Mesodermal cell (in vitro differentiated cells): ENCODE data around the gene CCND2.

Experiments used
- H3K27ac ChIP-seq: 2 replicates; pipeline ENCODE4 v1.7.0; 2013; ENCODE audit warnings: mild to moderate bottlenecking, low read depth, low read length, moderate library complexity; ENCODE audit not compliant: severe bottlenecking
- H3K36me3 ChIP-seq: 2 replicates; pipeline ENCODE4 v1.7.1; 2013; ENCODE audit warnings: mild to moderate bottlenecking, low read length, moderate library complexity; ENCODE audit not compliant: control insufficient read depth, insufficient read depth
- H3K4me1 ChIP-seq: one replicate; pipeline ENCODE4 v1.7.1; 2013; ENCODE audit warnings: mild to moderate bottlenecking, low read length; ENCODE audit not compliant: insufficient read depth, control insufficient read depth, poor library complexity, severe bottlenecking
- H3K4me3 ChIP-seq: 2 replicates; pipeline ENCODE4 v1.7.0; 2013; ENCODE audit warnings: low read length, control low read depth, mild to moderate bottlenecking; ENCODE audit not compliant: insufficient read depth, poor library complexity, severe bottlenecking; ENCODE audit errors: extremely low read depth
- H3K9me3 ChIP-seq: 2 replicates; pipeline ENCODE4 v1.7.1; 2013; ENCODE audit warnings: mild to moderate bottlenecking, low read length, moderate library complexity; ENCODE audit not compliant: control insufficient read depth
- WGBS, 2 experiments: methylation state at CpG; one replicate each; pipeline ENCODE4 v1.1.5; 2013; ENCODE audit warnings: missing lambda C conversion rate in 2 of 2; ENCODE audit not compliant: insufficient coverage in 2 of 2; 5-methylcytosine and 5-hydroxymethylcytosine counted together

The CCND2 gene

GRCh38 chr12:4277857-4278256 is 4.3 kb downstream of the CCND2 start:
- H3K4me3 ChIP-seq, result no peak overlapping the region
- H3K4me1 ChIP-seq, result peaks cover 50% of the 10 kb centered on the region
- no peaks in the 10 kb centered on the region for H3K9me3 ChIP-seq
- WGBS, 2 experiments, result 80 to 95% methylated on average over 3 of the region's 3 CpGs
- no peak overlapping the region for H3K27ac ChIP-seq
- H3K36me3 ChIP-seq, result peaks cover 68% of the 10 kb centered on the region

- WGBS, 2 experiments, result 74 to 81% methylated on average over 9 to 12 of the region's 15 CpGs
- H3K27ac ChIP-seq, result no peak overlapping the region
- H3K9me3 ChIP-seq, result no peaks in the 10 kb centered on the region
- peaks cover 50% of the 10 kb centered on the region for H3K4me1 ChIP-seq
- H3K36me3 ChIP-seq, result peaks cover 75% of the 10 kb centered on the region
- H3K4me3 ChIP-seq, result no peak overlapping the region
These were observed 5.0 kb downstream of the CCND2 start for GRCh38 chr12:4278329-4279197.

GRCh38 chr12:4279198-4279690 is 5.7 kb downstream of the CCND2 start:
- 92 to 94% methylated on average over 2 to 8 of the region's 10 CpGs for WGBS, 2 experiments
- no peak overlapping the region for H3K27ac ChIP-seq
- peaks cover 50% of the 10 kb centered on the region for H3K4me1 ChIP-seq

GRCh38 chr12:4280351-4281163 is 7.0 kb downstream of the CCND2 start:
- WGBS, 2 experiments, result 72 to 75% methylated on average over 5 to 8 of the region's 15 CpGs
- peaks cover 93% of the 10 kb centered on the region for H3K36me3 ChIP-seq
- no peaks in the 10 kb centered on the region for H3K9me3 ChIP-seq
- H3K27ac ChIP-seq, result peak overlapping the region; percentile 45
- H3K4me3 ChIP-seq, result no peak overlapping the region
- H3K4me1 ChIP-seq, result peaks cover 52% of the 10 kb centered on the region

More at GRCh38 chr12:4279198-4279690, 5.7 kb downstream of the CCND2 start:
- peaks cover 82% of the 10 kb centered on the region for H3K36me3 ChIP-seq
- no peak overlapping the region for H3K4me3 ChIP-seq
- no peaks in the 10 kb centered on the region for H3K9me3 ChIP-seq

GRCh38 chr12:4281173-4281654 is 7.7 kb downstream of the CCND2 start:
- Histone ChIP-seq H3K9me3 (no peaks in the 10 kb centered on the region), H3K4me3 (no peak overlapping the region), H3K36me3 (peaks cover 95% of the 10 kb centered on the region), H3K4me1 (peaks cover 50% of the 10 kb centered on the region), H3K27ac (no peak overlapping the region)
- 96% methylated on average over 12 to 13 of the region's 16 CpGs for WGBS, 2 experiments

- no peak overlapping the region for H3K27ac ChIP-seq
- no peak overlapping the region for H3K4me3 ChIP-seq
- H3K36me3 ChIP-seq, result peaks cover 96% of the 10 kb centered on the region
- peaks cover 46% of the 10 kb centered on the region for H3K4me1 ChIP-seq
- 90 to 93% methylated on average over 12 of the region's 16 CpGs for WGBS, 2 experiments
- H3K9me3 ChIP-seq, result no peaks in the 10 kb centered on the region
These were observed 8.7 kb downstream of the CCND2 start for GRCh38 chr12:4282103-4282891.

- Histone ChIP-seq H3K36me3 (peaks cover 96% of the 10 kb centered on the region), H3K9me3 (no peaks in the 10 kb centered on the region), H3K4me1 (peaks cover 43% of the 10 kb centered on the region), H3K27ac (no peak overlapping the region), H3K4me3 (no peak overlapping the region)
- 86 to 92% methylated on average over 6 to 9 of the region's 12 CpGs for WGBS, 2 experiments
These were observed 9.4 kb downstream of the CCND2 start for GRCh38 chr12:4282892-4283511.

- H3K4me3 ChIP-seq, result no peak overlapping the region
- peaks cover 41% of the 10 kb centered on the region for H3K4me1 ChIP-seq
- 96 to 99% methylated on average over 8 to 12 of the region's 12 CpGs for WGBS, 2 experiments
- peaks cover 96% of the 10 kb centered on the region for H3K36me3 ChIP-seq
- no peaks in the 10 kb centered on the region for H3K9me3 ChIP-seq
- no peak overlapping the region for H3K27ac ChIP-seq
These were observed 10.1 kb downstream of the CCND2 start for GRCh38 chr12:4283512-4284255.

- Histone ChIP-seq H3K4me3 (no peak overlapping the region), H3K27ac (no peak overlapping the region), H3K36me3 (peaks cover 96% of the 10 kb centered on the region), H3K9me3 (no peaks in the 10 kb centered on the region), H3K4me1 (peaks cover 41% of the 10 kb centered on the region)
- WGBS, 2 experiments, result 100% methylated on average over 1 to 4 of the region's 4 CpGs
These were observed 10.7 kb downstream of the CCND2 start for GRCh38 chr12:4284306-4284705.
